ENCODE data around the gene SLC15A3. TPM values are rescaled to one million over a fixed set of nuclear protein-coding genes. Genes with fewer than 3 reads are reported as not detected.

Gene SLC15A3
- total RNA-seq, 4 donors from 2014 or later: 24.1 to 61.0 (median 29.9) TPM

- H3K27ac ChIP-seq (replicated peaks in 1 of 4): no peak overlapping the region
- H3K36me3 ChIP-seq: peaks cover 5 to 90% (median 73%) of the 10 kb centered on the region in 4 donors
- TF ChIP-seq EP300 (IDR thresholded peaks at IDR 0.05) (no peak), CTCF (IDR thresholded peaks at IDR 0.05) (no peak), POLR2A (IDR thresholded peaks at IDR 0.05; ENCODE audit: low read depth) (no peak), POLR2AphosphoS5 (IDR thresholded peaks at IDR 0.05) (no peak)
- no peaks in the 10 kb centered on the region for H3K27me3 ChIP-seq
- DNase-seq (ENCODE audit: extremely low spot score): no peak
- intact Hi-C loops (cut with DNase I): no loop called here
- H3K9me3 ChIP-seq: no peaks in the 10 kb centered on the region
- peaks cover 0 to 29% (median 5%) of the 10 kb centered on the region in 4 donors for H3K4me1 ChIP-seq
- WGBS: 97% methylated on average over 4 of the region's 4 CpGs
- no peak overlapping the region for H3K4me3 ChIP-seq
Measured at GRCh38 chr11:60942219-60942618, 9.8 kb downstream of the SLC15A3 start.

DNA sequence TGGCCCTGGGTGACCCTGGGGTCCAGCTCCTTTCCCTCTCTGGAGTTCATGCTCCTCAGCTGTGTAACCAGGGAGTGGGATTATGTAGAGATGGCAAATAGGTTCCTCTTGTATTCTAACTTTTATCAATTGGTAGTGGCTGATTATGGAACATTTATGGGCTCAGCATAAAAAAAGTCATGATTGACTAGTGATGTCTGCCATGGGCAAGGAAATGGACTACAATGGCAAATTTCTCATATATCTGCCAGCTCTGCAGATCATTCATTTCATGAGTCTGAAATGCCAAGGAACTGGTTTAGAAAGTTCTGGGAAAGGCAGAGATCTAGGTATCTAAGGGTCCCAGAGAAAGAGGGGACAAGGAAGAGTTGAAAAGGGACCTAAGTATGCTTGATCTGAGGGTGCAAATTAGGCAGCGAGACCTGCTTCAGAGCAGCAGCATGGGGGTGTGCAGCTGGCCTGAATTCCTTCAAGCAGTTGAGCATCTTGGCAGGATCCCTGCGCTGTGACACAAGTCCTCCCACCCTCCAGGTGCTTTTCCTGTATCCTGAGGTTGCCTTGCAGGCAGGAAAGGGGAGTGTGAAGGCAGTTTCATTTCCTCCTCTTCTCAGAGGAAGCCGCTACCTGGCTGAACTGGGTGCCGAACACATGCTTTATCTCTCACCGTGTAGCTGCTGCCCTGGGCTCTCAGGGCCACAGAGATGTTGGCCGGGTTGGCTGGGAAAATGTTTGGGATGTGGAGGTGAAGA lies 10.4 kb downstream of the SLC15A3 start:
- Histone ChIP-seq H3K4me3 (no peak overlapping the region), H3K4me1 (peaks cover 3 to 27% (median 10%) of the 10 kb centered on the region in 4 donors), H3K27me3 (no peaks in the 10 kb centered on the region), H3K36me3 (peaks cover 5 to 92% (median 70%) of the 10 kb centered on the region in 4 donors), H3K9me3 (no peaks in the 10 kb centered on the region), H3K27ac (replicated peaks in 1 of 4) (no peak overlapping the region)
- no peak for DNase-seq (ENCODE audit: extremely low spot score)
- WGBS: 94% methylated on average over 6 of the region's 6 CpGs
- intact Hi-C loops (cut with DNase I): no loop called here
- TF ChIP-seq CTCF (IDR thresholded peaks at IDR 0.05) (no peak), POLR2AphosphoS5 (IDR thresholded peaks at IDR 0.05) (no peak), POLR2A (IDR thresholded peaks at IDR 0.05; ENCODE audit: low read depth) (no peak), EP300 (IDR thresholded peaks at IDR 0.05) (no peak)

DNA sequence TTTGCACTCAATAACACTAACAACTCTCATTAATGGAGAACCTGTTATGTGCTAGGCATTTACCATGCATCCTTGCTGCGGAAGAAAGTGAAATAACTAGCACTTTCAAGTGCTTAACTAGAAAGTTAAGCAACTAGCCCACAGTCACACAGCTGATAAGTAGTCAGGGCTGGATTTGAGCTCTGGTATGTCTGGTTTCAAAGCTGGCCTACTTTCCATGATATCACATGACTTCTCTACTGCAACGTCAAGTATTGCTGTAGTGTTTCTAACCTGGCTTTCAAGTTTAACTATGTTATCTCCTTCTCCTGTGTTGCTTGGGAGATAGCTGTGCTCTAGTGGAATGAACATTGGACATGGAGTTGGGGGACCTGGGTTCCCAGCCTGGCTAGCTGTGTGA lies 12.1 kb downstream of the SLC15A3 start:
- Histone ChIP-seq H3K4me1 (peaks cover 11 to 15% (median 13%) of the 10 kb centered on the region in 4 donors), H3K36me3 (peaks cover 5 to 78% (median 61%) of the 10 kb centered on the region in 4 donors), H3K27me3 (no peaks in the 10 kb centered on the region), H3K27ac (replicated peaks in 1 of 4) (no peak overlapping the region), H3K4me3 (no peak overlapping the region), H3K9me3 (no peaks in the 10 kb centered on the region)
- no peak for DNase-seq (ENCODE audit: extremely low spot score)
- 66% methylated on average over 2 of the region's 2 CpGs for WGBS
- intact Hi-C loops (cut with DNase I): no loop called here
- TF ChIP-seq POLR2AphosphoS5 (IDR thresholded peaks at IDR 0.05) (no peak), POLR2A (IDR thresholded peaks at IDR 0.05; ENCODE audit: low read depth) (no peak), EP300 (IDR thresholded peaks at IDR 0.05) (no peak), CTCF (IDR thresholded peaks at IDR 0.05) (no peak)

DNA sequence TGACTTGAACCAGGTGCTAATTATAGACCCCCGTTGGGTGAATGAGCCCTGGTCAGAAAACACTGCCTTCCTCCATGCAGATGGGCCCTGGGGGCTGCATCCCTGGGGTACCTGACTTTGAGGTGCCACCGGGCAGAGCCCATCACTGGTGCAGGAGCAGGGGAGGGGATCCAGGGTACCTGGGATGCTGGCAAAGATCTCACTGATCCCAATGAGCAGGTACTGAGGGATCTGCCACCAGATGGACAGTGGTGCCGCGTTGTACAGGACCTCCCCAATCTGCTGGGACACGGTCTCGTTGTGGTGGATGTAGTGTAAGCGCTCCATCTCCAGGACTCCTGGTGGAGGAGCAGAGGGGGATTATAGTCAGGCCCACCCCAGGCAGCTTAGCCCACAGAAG lies 12.7 kb downstream of the SLC15A3 start:
- no peak for TF ChIP-seq EP300 (IDR thresholded peaks at IDR 0.05)
- no peak for TF ChIP-seq POLR2AphosphoS5 (IDR thresholded peaks at IDR 0.05)
- no peak for TF ChIP-seq CTCF (IDR thresholded peaks at IDR 0.05)
- no peak for TF ChIP-seq POLR2A (IDR thresholded peaks at IDR 0.05; ENCODE audit: low read depth)
- no peaks in the 10 kb centered on the region for H3K9me3 ChIP-seq
- DNase-seq (ENCODE audit: extremely low spot score): no peak
- H3K27me3 ChIP-seq: no peaks in the 10 kb centered on the region
- no peak overlapping the region for H3K27ac ChIP-seq (replicated peaks in 1 of 4)
- intact Hi-C loops (cut with DNase I): no loop called here
- WGBS: 93% methylated on average over 5 of the region's 7 CpGs
- H3K36me3 ChIP-seq: peaks cover 5 to 74% (median 60%) of the 10 kb centered on the region in 4 donors
- no peak overlapping the region for H3K4me3 ChIP-seq
- peaks cover 11 to 15% (median 13%) of the 10 kb centered on the region in 4 donors for H3K4me1 ChIP-seq

Measured in esophagus muscularis mucosa (tissue), 4 donors.